ENCODE measurements around the gene ALDH1L1. TPM values are rescaled to one million over a fixed set of nuclear protein-coding genes. Genes with fewer than 3 reads are reported as not detected.

The ALDH1L1 gene
- total RNA-seq, 1 experiment from 2014 or later, result 1.2 TPM

DNA sequence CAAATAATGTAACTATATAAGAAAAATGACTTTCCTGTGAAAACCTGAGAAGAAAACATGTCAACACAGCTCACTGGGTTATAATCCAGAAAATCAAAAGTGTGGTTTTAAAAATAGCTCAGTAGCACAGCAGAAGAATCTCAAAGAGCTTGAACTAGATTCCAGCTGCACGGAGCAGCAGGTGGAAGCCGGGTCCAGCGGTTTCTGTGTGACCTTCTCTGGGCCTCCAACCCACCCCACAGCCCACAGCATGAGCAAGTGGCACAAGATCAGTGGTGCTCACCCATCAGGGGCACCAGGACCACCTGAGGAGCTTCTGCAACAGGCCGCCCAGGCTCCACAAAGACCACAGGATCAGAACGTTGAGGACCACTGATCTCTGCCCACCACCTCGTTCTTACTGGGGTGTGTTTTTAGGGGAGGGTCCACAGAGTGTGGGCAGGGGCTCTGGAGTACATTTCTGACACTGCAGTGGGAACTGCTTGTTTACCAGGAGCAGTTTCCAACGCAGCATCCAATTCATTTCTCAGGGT lies 119.7 kb downstream of the ALDH1L1 start:
- H3K4me1 Mint-ChIP-seq, result peaks cover 7% of the 10 kb centered on the region
- H3K4me3 Mint-ChIP-seq, result no peak overlapping the region
- H3K27ac Mint-ChIP-seq, result no peak overlapping the region
- ChIA-PET CTCF (interaction anchor here (0.9 kb wide), 1 partner anchor 124 kb away, joined by 3 read pairs; no protein-coding TSS in a partner anchor), POLR2A (no interaction called here)
- ATAC-seq (no peak), DNase-seq (ENCODE audit: low spot score) (no peak)
- TF ChIP-seq, protein P1, sequence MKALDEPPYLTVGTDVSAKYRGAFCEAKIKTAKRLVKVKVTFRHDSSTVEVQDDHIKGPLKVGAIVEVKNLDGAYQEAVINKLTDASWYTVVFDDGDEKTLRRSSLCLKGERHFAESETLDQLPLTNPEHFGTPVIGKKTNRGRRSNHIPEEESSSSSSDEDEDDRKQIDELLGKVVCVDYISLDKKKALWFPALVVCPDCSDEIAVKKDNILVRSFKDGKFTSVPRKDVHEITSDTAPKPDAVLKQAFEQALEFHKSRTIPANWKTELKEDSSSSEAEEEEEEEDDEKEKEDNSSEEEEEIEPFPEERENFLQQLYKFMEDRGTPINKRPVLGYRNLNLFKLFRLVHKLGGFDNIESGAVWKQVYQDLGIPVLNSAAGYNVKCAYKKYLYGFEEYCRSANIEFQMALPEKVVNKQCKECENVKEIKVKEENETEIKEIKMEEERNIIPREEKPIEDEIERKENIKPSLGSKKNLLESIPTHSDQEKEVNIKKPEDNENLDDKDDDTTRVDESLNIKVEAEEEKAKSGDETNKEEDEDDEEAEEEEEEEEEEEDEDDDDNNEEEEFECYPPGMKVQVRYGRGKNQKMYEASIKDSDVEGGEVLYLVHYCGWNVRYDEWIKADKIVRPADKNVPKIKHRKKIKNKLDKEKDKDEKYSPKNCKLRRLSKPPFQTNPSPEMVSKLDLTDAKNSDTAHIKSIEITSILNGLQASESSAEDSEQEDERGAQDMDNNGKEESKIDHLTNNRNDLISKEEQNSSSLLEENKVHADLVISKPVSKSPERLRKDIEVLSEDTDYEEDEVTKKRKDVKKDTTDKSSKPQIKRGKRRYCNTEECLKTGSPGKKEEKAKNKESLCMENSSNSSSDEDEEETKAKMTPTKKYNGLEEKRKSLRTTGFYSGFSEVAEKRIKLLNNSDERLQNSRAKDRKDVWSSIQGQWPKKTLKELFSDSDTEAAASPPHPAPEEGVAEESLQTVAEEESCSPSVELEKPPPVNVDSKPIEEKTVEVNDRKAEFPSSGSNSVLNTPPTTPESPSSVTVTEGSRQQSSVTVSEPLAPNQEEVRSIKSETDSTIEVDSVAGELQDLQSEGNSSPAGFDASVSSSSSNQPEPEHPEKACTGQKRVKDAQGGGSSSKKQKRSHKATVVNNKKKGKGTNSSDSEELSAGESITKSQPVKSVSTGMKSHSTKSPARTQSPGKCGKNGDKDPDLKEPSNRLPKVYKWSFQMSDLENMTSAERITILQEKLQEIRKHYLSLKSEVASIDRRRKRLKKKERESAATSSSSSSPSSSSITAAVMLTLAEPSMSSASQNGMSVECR (CRISPR knock-in tag; IDR thresholded peaks at IDR 0.05; ENCODE audit: borderline replicate concordance), result no peak
- no peak for TF ChIP-seq JUN (CRISPR knock-in tag; IDR thresholded peaks at IDR 0.05)
- TF ChIP-seq, protein P2, sequence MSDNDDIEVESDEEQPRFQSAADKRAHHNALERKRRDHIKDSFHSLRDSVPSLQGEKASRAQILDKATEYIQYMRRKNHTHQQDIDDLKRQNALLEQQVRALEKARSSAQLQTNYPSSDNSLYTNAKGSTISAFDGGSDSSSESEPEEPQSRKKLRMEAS (CRISPR knock-in tag; IDR thresholded peaks at IDR 0.05), result no peak
- no peak for TF ChIP-seq ZNF416 (CRISPR knock-in tag; IDR thresholded peaks at IDR 0.05)
- no peak for TF ChIP-seq RORB (CRISPR knock-in tag; IDR thresholded peaks at IDR 0.05)
- TF ChIP-seq ZBTB21 (CRISPR knock-in tag; IDR thresholded peaks at IDR 0.05; ENCODE audit: borderline replicate concordance), result no peak
- no peak for TF ChIP-seq FOXK1 (CRISPR knock-in tag; IDR thresholded peaks at IDR 0.05)
- H3K36me3 Mint-ChIP-seq, result no peaks in the 10 kb centered on the region
- no peaks in the 10 kb centered on the region; the same call in 1 of the 2 replicates for H3K27me3 Mint-ChIP-seq (ENCODE audit: low read depth)
- no peaks in the 10 kb centered on the region for H3K9me3 Mint-ChIP-seq

DNA sequence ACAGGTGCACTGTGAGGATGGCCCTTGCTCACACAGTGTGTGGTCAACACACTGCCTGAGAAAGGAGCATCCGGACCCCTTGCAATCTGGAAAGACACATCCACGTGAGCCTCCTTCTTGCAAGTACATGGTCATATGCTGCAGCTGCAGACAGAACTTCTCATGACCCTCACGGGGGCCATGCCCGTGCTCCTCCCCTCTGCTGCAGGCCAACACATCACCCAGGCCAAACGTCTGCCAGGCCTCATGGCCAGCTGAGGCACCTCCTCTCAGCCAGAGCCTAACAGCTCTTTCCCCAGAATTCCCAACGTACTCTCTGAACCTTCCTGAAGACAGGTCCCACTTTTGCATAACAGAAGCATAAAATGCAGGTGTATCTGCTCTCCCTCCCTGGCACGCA lies 121.7 kb downstream of the ALDH1L1 start:
- POLR2A ChIA-PET, result no interaction called here
- Mint-ChIP-seq H3K9me3 (no peaks in the 10 kb centered on the region), H3K36me3 (no peaks in the 10 kb centered on the region), H3K4me1 (peaks cover 7% of the 10 kb centered on the region), H3K27ac (peak overlapping the region; percentile 6; the same call in 1 of the 2 replicates), H3K27me3 (ENCODE audit: low read depth) (no peaks in the 10 kb centered on the region), H3K4me3 (no peak overlapping the region)
- CTCF ChIA-PET, result no interaction called here
- no peak for ATAC-seq
- DNase-seq (ENCODE audit: low spot score), result no peak
- no peak for TF ChIP-seq OVOL2 (CRISPR knock-in tag; IDR thresholded peaks at IDR 0.05; ENCODE audit: borderline replicate concordance)
- TF ChIP-seq, protein P3, sequence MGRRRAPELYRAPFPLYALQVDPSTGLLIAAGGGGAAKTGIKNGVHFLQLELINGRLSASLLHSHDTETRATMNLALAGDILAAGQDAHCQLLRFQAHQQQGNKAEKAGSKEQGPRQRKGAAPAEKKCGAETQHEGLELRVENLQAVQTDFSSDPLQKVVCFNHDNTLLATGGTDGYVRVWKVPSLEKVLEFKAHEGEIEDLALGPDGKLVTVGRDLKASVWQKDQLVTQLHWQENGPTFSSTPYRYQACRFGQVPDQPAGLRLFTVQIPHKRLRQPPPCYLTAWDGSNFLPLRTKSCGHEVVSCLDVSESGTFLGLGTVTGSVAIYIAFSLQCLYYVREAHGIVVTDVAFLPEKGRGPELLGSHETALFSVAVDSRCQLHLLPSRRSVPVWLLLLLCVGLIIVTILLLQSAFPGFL (CRISPR knock-in tag; IDR thresholded peaks at IDR 0.05; ENCODE audit: borderline replicate concordance), result no peak
- no peak for TF ChIP-seq ESRRA (CRISPR knock-in tag; IDR thresholded peaks at IDR 0.05; ENCODE audit: borderline replicate concordance)
- TF ChIP-seq MXD4 (CRISPR knock-in tag; IDR thresholded peaks at IDR 0.05; ENCODE audit: borderline replicate concordance), result no peak
- TF ChIP-seq, protein P4, sequence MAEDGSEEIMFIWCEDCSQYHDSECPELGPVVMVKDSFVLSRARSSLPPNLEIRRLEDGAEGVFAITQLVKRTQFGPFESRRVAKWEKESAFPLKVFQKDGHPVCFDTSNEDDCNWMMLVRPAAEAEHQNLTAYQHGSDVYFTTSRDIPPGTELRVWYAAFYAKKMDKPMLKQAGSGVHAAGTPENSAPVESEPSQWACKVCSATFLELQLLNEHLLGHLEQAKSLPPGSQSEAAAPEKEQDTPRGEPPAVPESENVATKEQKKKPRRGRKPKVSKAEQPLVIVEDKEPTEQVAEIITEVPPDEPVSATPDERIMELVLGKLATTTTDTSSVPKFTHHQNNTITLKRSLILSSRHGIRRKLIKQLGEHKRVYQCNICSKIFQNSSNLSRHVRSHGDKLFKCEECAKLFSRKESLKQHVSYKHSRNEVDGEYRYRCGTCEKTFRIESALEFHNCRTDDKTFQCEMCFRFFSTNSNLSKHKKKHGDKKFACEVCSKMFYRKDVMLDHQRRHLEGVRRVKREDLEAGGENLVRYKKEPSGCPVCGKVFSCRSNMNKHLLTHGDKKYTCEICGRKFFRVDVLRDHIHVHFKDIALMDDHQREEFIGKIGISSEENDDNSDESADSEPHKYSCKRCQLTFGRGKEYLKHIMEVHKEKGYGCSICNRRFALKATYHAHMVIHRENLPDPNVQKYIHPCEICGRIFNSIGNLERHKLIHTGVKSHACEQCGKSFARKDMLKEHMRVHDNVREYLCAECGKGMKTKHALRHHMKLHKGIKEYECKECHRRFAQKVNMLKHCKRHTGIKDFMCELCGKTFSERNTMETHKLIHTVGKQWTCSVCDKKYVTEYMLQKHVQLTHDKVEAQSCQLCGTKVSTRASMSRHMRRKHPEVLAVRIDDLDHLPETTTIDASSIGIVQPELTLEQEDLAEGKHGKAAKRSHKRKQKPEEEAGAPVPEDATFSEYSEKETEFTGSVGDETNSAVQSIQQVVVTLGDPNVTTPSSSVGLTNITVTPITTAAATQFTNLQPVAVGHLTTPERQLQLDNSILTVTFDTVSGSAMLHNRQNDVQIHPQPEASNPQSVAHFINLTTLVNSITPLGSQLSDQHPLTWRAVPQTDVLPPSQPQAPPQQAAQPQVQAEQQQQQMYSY (CRISPR knock-in tag; IDR thresholded peaks at IDR 0.05), result no peak
- TF ChIP-seq GRHL2 (CRISPR knock-in tag; IDR thresholded peaks at IDR 0.05; ENCODE audit: insufficient replicate concordance, severe bottlenecking), result no peak
- no peak for TF ChIP-seq GTF2I (CRISPR knock-in tag; conservative IDR thresholded peaks at IDR 0.05)
- TF ChIP-seq, protein P2 (CRISPR knock-in tag; IDR thresholded peaks at IDR 0.05), result no peak
- TF ChIP-seq ATF1 (CRISPR knock-in tag; IDR thresholded peaks at IDR 0.05), result no peak
- TF ChIP-seq, protein P5, sequence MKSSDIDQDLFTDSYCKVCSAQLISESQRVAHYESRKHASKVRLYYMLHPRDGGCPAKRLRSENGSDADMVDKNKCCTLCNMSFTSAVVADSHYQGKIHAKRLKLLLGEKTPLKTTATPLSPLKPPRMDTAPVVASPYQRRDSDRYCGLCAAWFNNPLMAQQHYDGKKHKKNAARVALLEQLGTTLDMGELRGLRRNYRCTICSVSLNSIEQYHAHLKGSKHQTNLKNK (CRISPR knock-in tag; IDR thresholded peaks at IDR 0.05), result no peak
- no peak for TF ChIP-seq HMGA2 (CRISPR knock-in tag; IDR thresholded peaks at IDR 0.05)
- TF ChIP-seq, protein P6, sequence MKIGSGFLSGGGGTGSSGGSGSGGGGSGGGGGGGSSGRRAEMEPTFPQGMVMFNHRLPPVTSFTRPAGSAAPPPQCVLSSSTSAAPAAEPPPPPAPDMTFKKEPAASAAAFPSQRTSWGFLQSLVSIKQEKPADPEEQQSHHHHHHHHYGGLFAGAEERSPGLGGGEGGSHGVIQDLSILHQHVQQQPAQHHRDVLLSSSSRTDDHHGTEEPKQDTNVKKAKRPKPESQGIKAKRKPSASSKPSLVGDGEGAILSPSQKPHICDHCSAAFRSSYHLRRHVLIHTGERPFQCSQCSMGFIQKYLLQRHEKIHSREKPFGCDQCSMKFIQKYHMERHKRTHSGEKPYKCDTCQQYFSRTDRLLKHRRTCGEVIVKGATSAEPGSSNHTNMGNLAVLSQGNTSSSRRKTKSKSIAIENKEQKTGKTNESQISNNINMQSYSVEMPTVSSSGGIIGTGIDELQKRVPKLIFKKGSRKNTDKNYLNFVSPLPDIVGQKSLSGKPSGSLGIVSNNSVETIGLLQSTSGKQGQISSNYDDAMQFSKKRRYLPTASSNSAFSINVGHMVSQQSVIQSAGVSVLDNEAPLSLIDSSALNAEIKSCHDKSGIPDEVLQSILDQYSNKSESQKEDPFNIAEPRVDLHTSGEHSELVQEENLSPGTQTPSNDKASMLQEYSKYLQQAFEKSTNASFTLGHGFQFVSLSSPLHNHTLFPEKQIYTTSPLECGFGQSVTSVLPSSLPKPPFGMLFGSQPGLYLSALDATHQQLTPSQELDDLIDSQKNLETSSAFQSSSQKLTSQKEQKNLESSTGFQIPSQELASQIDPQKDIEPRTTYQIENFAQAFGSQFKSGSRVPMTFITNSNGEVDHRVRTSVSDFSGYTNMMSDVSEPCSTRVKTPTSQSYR (CRISPR knock-in tag; IDR thresholded peaks at IDR 0.05), result no peak
- no peak for TF ChIP-seq SMAD3 (CRISPR knock-in tag; IDR thresholded peaks at IDR 0.05; ENCODE audit: borderline replicate concordance)
- TF ChIP-seq, protein P7, sequence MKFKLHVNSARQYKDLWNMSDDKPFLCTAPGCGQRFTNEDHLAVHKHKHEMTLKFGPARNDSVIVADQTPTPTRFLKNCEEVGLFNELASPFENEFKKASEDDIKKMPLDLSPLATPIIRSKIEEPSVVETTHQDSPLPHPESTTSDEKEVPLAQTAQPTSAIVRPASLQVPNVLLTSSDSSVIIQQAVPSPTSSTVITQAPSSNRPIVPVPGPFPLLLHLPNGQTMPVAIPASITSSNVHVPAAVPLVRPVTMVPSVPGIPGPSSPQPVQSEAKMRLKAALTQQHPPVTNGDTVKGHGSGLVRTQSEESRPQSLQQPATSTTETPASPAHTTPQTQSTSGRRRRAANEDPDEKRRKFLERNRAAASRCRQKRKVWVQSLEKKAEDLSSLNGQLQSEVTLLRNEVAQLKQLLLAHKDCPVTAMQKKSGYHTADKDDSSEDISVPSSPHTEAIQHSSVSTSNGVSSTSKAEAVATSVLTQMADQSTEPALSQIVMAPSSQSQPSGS (CRISPR knock-in tag; IDR thresholded peaks at IDR 0.05; ENCODE audit: borderline replicate concordance, low read depth), result no peak
